Ecto neural progenitor cell (in vitro differentiated cells): Measurements from ENCODE around the gene PDZD11.
"Not testable (repeated sequence)": the region's sequence is repeated elsewhere in the genome, so short reads cannot be mapped to it uniquely, and the experiment has no call there.

ENCODE experiments used
- DNase-seq: peaks from one replicate; pipeline ENCODE4 v3.0.0-alpha.2; 2018; ENCODE audit warnings: low spot score

Gene PDZD11

DNA sequence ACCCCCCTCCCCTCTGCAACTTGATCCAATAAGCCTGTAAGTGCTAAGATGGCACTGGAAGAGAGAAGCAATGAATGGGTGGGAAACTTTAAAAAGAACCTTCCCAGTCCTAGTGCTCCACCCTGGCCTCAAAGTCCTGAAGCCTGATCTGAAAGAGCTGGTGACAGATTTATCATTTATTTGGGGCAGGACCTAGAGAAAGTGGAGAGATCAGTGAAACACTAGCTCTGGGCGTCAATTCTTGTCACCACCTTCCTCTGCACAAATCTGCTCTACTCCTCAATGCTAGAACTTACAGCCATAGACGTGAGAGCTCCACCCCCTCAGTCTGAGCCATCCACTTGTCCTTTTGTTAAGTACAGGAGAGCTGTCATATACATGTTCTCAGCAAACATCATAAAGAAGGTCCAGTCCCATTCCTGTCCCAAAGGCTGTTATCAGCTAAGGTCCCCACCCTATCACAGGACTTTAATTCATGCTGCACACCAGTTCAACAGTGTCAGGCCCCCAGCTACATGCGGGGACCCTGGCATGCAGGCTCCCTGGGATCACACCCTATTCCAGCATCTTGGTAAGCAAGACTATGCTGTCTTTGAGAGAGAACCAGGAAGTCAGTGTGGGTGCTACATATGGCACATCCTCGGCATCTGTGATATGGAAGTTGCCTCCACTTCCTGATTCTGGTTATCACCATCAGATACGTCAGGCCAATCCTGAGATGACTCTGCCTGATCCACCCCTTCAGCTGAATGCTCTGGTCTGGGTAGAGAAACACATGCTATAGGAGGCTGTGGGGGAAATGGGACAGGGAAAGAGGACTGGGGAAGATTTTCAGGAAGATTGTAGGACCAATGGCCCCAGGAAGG is 32.1 kb downstream of the PDZD11 start:
- no peak for DNase-seq

- no peak for DNase-seq
Observed at GRCh38 chrX:70255452-70255851, 34.3 kb downstream of the PDZD11 start.

DNA sequence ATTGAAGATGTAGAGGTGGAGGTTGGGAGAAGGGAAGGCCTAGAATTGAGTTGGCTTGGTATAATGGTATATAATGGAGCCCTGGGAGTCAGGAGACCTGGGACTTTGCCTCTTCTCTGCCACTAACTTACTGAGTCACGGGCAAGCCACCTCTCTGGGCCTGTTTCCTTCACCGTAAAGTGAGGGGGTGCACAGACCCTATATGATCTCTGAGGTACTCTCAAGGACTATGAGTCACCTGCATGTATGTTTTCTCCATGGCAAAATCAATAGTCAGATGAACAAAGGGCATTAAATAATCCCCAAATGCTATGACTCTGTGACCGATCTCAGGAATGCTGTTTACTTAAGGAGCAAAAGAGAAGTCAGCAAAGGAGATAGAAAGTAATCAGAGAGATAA is 34.8 kb downstream of the PDZD11 start:
- no peak for DNase-seq

GRCh38 chrX:70254063-70254400 is 35.7 kb downstream of the PDZD11 start:
- DNase-seq: no peak

DNA sequence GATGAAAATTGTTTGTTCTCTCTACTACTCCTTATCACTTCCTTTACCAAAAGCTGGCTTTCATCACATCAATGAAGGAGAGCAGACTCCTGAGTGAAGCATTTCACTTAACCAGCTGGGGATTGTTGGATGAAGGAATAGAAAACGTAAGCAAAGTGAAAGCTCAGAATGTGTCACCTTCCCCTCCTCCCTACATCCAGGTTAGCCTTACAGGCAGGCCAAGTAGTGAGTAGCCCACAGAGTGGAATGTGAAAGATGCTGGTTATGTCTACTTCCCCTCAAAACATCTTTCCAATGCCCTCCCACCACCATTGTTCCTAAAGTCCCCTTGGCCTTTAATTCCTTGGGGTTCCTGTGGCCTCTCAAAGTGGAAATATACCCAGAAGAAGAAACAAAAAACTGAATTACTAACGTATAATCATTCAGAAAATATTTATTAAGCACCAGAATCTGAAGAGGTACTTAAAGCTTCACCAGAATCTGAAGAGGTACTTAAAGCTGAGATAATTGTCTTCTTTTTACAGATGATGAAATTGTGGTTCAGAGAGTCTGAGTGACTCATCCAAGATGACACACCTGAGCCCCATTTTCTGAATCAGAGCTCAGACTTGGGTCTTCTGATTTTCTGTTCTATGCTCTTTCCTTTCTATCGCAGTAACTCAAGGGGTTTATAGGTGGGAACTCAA is 36.2 kb downstream of the PDZD11 start:
- DNase-seq: no peak

- no peak for DNase-seq
Observed at GRCh38 chrX:70252491-70252890, 37.2 kb downstream of the PDZD11 start.

DNA sequence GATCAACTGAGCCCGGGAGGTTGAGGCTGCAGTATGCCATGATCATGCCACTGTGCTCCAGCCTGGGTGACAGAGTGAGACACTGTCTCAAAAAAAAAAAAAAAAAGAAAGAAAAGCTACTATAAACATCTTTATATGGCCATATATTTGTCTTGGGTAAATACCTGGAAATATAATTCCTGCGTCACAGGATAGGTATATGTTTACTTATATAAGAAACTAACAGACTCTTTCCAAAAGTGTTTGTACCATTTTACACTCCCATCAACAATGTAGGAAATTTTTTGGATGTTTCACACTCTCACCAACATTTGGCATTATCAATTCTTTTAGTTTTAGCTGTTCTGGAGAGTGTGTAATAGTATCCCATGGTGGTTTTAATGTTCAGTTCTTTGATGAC is 42.5 kb downstream of the PDZD11 start:
- DNase-seq: no peak

GRCh38 chrX:70244881-70245280 is 44.8 kb downstream of the PDZD11 start:
- DNase-seq: no peak

DNA sequence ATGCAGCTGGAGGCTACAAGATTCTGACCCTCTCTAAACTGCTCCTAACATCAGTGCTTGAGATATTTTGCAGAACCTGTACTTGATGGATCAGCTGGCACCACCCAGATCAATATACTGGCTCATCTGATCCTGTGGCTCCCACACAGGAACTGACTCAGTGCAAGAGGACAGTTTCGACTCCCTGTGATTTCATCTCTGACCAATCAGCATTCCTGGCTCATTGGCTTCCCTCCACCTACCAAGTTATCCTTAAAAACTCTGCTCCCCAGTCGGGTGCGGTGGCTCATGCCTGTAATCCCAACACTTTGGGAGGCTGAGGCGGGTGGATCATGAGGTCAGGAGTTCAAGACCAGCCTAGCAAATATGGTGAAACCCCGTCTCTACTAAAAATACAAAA is 46.1 kb downstream of the PDZD11 start:
- not testable (repeated sequence) for DNase-seq

GRCh38 chrX:70241501-70241900 is 48.2 kb downstream of the PDZD11 start:
- no peak for DNase-seq

- DNase-seq: no peak
Observed at GRCh38 chrX:70240751-70241150, 49.0 kb downstream of the PDZD11 start.
